Activated naive CD4-positive, alpha-beta T cell treated with Interleukin-2 at 50 U/mL for 16 hours (primary cell): ENCODE measurements around the gene TDRD10.

ENCODE experiments used
- DNase-seq: peaks from one replicate; pipeline ENCODE4 v3.0.0-alpha.2; 2020

Gene TDRD10

GRCh38 chr1:154583773-154584172 lies 81.8 kb downstream of the TDRD10 start:
- DNase-seq, result no peak

DNA sequence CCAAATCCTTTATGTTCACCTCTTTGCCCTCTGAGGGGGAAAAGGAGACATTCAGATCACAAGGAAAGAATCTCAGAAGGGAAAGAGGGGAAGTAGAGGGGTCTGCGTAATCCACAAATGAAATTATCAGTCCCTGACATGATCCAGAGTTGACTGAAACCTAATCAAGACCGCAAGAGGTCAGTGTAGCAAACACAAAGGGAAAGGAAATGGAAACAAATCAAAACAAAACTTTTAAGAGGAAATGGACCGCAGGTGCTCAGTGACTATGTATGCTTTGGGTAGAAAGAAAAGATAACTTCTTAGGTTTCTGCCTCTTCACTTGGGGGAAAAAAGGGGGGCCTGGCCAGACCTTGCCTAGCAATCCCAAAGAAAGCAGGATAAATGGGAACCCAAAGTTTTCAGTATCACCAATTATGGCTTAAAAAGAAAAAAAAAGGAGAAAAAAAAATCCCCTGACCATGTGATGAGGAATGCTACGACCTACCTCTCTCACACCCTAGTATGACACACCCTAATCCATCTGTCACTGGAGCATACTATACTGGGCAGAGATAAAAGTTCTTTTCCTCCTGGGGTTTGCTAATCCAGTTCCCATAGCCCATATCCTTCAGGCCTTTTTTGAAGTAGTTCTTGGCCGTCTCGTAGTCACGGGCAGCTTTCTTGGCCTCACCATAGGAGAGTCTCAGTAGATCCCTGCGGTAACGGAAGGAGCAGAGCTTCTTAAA lies 82.4 kb downstream of the TDRD10 start:
- DNase-seq, result no peak

DNA sequence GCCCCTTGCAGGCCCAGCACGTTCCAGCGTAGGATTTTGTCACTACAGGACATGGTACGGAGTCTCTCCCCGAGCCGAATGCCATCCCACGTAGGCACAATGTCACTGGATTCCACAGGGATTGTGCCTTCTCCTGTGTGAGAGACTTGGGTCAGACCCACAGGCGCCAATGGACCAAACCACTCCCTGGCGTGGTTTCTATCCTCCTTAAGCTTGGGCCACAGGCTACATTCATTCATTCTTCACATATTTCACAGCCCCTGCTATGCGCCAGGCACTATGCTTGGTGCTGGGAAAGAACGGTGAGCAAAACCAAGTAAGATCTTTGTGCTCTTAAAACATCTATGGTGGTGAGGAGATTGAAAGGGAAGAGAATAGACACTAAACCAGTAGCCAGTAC lies 84.2 kb downstream of the TDRD10 start:
- DNase-seq, result no peak

- DNase-seq, result no peak
Measured at GRCh38 chr1:154586641-154587040, 84.6 kb downstream of the TDRD10 start.

DNA sequence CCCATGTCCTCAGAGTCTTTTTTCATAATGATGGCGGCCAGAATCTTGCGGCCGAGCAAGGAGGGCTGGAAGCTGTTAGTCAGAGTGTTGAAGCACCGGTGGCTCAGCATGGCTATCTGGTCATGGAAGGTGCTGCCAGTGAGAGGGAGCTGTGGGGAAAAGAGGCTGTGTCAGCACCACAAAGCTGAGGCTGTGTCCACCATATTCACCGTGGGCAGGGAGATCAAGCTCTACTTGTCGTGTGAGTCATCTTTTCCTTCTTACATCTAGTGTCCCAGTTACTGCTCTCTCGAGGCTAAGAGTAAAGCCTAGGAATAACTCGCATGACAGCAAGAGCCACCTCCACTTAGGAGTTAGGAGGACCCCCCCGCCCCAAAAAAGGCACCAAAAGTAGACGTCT lies 87.8 kb downstream of the TDRD10 start:
- DNase-seq, result no peak

DNA sequence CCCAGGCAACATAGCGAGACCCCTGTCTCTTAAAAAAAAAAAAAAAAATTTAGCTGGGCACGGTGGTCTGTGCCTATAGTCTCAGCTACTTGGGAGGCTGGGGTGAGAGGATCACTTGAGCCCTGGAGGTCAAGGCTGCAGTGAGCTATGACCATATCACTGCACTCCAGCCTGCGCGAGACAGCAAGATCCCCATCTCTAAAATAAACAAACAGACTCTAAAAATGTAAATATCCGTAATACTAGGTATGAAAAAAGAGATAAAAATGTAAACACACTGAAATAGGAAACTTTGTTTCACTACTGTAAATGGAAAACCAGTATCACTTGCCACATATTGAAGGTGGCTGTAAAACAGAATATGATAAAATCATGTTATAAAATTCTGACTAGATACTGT lies 88.7 kb downstream of the TDRD10 start:
- DNase-seq, result no peak

DNA sequence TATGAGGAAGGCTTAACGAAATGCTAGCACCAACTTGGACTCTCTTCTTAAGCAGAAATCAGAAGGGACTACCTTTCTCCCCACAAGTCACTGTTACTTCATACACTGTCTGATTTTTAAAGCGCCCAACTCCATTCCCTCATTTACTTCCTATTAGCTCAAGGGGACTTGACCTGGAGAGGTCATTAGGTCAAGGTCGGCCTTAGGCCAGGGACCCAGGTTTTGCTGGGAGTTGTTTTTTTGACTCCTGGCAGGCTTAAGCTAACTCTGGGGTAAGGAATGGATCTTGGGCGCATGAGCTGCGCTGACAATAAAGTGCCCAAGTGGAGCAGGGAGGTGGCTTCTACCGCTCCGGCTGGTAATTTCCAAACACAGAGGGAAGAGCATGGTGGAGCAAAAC lies 89.2 kb downstream of the TDRD10 start:
- DNase-seq, result no peak

- no peak for DNase-seq
Measured at GRCh38 chr1:154593390-154593789, 91.4 kb downstream of the TDRD10 start.

GRCh38 chr1:154594811-154595210 lies 92.8 kb downstream of the TDRD10 start:
- DNase-seq, result no peak

DNA sequence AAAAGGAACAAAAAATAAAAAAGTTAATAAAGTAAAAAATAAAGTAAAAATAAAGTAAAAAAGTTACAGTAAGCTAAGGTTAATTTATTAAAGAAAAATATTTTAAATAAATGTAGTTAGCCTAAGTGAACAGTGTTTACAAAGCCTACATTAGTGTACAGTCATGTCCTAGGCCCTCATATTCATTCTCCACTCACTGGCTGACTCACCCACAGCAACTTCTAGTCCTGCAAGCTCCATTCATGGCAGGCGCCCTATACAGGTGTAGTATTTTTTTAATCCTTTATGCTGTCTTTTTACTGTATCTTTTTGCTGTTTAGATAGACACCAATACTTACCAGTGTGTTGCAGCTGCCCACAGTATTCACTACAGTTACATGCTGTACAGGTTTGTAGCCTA lies 93.6 kb downstream of the TDRD10 start:
- DNase-seq, result no peak
